Kidney glomerular epithelial cell (primary cell): ENCODE results near the gene KCND3.
A peak's percentile ranks its signal among the peaks of the same experiment; 100 is the strongest.

Experiments used
- DNase-seq: peaks from one replicate; lab custom pipeline; 2025; lab: John Stamatoyannopoulos, UW

Gene KCND3

GRCh38 chr1:111880881-111881837, 108.3 kb downstream of the KCND3 start:
- no peak for DNase-seq

GRCh38 chr1:111879081-111879480, 110.4 kb downstream of the KCND3 start:
- DNase-seq, result no peak

- DNase-seq, result peak; percentile 29
Measured at GRCh38 chr1:111878649-111879048, 110.8 kb downstream of the KCND3 start.

- no peak for DNase-seq
Measured at GRCh38 chr1:111878091-111878490, 111.4 kb downstream of the KCND3 start.

- no peak for DNase-seq
Measured at GRCh38 chr1:111876631-111877030, 112.8 kb downstream of the KCND3 start.

- no peak for DNase-seq
Measured at GRCh38 chr1:111875640-111876039, 113.8 kb downstream of the KCND3 start.

- DNase-seq, result no peak
Measured at GRCh38 chr1:111873460-111874030, 115.9 kb downstream of the KCND3 start.

- no peak for DNase-seq
Measured at GRCh38 chr1:111870181-111870580, 119.3 kb downstream of the KCND3 start.

- DNase-seq, result no peak
Measured at GRCh38 chr1:111867868-111868440, 121.5 kb downstream of the KCND3 start.

GRCh38 chr1:111864862-111865261, 124.6 kb downstream of the KCND3 start:
- DNase-seq, result no peak

GRCh38 chr1:111863401-111863800, 126.1 kb downstream of the KCND3 start:
- no peak for DNase-seq

- no peak for DNase-seq
Measured at GRCh38 chr1:111862599-111862998, 126.9 kb downstream of the KCND3 start.

GRCh38 chr1:111861523-111861922, 127.9 kb downstream of the KCND3 start:
- no peak for DNase-seq

- no peak for DNase-seq
Measured at GRCh38 chr1:111857194-111857651, 132.2 kb downstream of the KCND3 start.

GRCh38 chr1:111856411-111857185, 132.9 kb downstream of the KCND3 start:
- DNase-seq, result no peak

GRCh38 chr1:111855260-111855659, 134.2 kb downstream of the KCND3 start:
- no peak for DNase-seq

- DNase-seq, result no peak
Measured at GRCh38 chr1:111852261-111852721, 137.2 kb downstream of the KCND3 start.

- DNase-seq, result no peak
Measured at GRCh38 chr1:111851552-111851951, 137.9 kb downstream of the KCND3 start.

- no peak for DNase-seq
Measured at GRCh38 chr1:111850109-111850508, 139.4 kb downstream of the KCND3 start.

- DNase-seq, result no peak
Measured at GRCh38 chr1:111848852-111849545, 140.5 kb downstream of the KCND3 start.

- DNase-seq, result no peak
Measured at GRCh38 chr1:111847466-111847865, 142.0 kb downstream of the KCND3 start.
